AG10803 (cell line): ENCODE data around the gene MAGI3.
"Not testable (repeated sequence)": the region's sequence is repeated elsewhere in the genome, so short reads cannot be mapped to it uniquely, and the experiment has no call there.

Experiments used
- DNase-seq: peaks from one replicate; pipeline ENCODE4 v3.0.0; 2010; ENCODE audit warnings: low read depth
- H3K4me3 ChIP-seq: 2 replicates; pipeline ENCODE4 v1.5.1; 2011; ENCODE audit warnings: mild to moderate bottlenecking, low read length, control low read depth
- CTCF ChIP-seq: conservative IDR thresholded peaks from 2 replicates; pipeline ENCODE4 v1.5.1; 2011; ENCODE audit warnings: mild to moderate bottlenecking, low read length, control low read depth, inconsistent platforms

The MAGI3 gene

GRCh38 chr1:113551728-113552127 lies 161.4 kb downstream of the MAGI3 start:
- H3K4me3 ChIP-seq: no peak overlapping the region
- no peak for DNase-seq
- TF ChIP-seq CTCF: no peak

GRCh38 chr1:113552244-113552643 lies 161.9 kb downstream of the MAGI3 start:
- no peak overlapping the region for H3K4me3 ChIP-seq
- TF ChIP-seq CTCF: no peak
- no peak for DNase-seq

- no peak overlapping the region for H3K4me3 ChIP-seq
- no peak for TF ChIP-seq CTCF
- no peak for DNase-seq
Observed at GRCh38 chr1:113557187-113557586, 166.9 kb downstream of the MAGI3 start.

- DNase-seq: no peak
- no peak overlapping the region for H3K4me3 ChIP-seq
- TF ChIP-seq CTCF: no peak
Observed at GRCh38 chr1:113565621-113566020, 175.3 kb downstream of the MAGI3 start.

DNA sequence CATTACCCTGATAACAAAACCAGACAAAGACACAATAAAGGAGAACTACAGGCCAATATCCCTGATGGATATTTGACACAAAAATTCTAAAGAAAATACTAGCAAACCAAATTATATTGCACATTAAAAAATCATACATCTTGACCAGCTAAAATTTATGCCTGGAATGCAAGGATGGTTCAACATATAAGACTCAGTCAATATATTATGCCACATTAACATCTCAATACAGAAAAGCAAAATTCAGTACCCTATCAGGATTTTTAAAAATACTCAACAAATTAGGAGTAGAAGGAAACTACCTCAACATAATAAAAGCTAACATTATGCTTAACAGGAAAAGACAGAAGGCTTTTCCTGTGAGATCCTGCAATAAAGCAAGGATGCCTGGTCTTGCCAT lies 177.1 kb downstream of the MAGI3 start:
- DNase-seq: no peak
- TF ChIP-seq CTCF: no peak
- H3K4me3 ChIP-seq: no peak overlapping the region

GRCh38 chr1:113575744-113576260 lies 185.5 kb downstream of the MAGI3 start:
- not testable (repeated sequence) for H3K4me3 ChIP-seq, DNase-seq

GRCh38 chr1:113576271-113576670 lies 186.0 kb downstream of the MAGI3 start:
- no peak for DNase-seq
- no peak overlapping the region for H3K4me3 ChIP-seq
- no peak for TF ChIP-seq CTCF
